IMR-90 (cell line): ENCODE results near the gene FRMD3.

Experiments used
- CTCF ChIP-seq: conservative IDR thresholded peaks from 2 replicates; pipeline ENCODE4 v1.5.1; 2012; ENCODE audit warnings: mild to moderate bottlenecking, low read depth, low read length, improper control_type of control experiment
- MAZ ChIP-seq: IDR thresholded peaks from 2 replicates; pipeline ENCODE4 v1.6.1; 2012; ENCODE audit warnings: low read depth, mild to moderate bottlenecking, low read length, improper control_type of control experiment, moderate library complexity, borderline replicate concordance
- MXI1 ChIP-seq: IDR thresholded peaks from 2 replicates; pipeline ENCODE4 v1.6.1; 2012; ENCODE audit warnings: low read depth, mild to moderate bottlenecking, low read length, moderate library complexity, borderline replicate concordance
- TF ChIP-seq, protein P1 (sequence below): fragments of 150-350 bp; IDR thresholded peaks from 2 replicates; pipeline ENCODE4 v1.6.1; 2016; ENCODE audit warnings: low read depth, mild to moderate bottlenecking, low read length, moderate library complexity, borderline replicate concordance

- TF ChIP-seq MXI1 (no peak), MAZ (no peak), CTCF (no peak)
- TF ChIP-seq, protein P1, sequence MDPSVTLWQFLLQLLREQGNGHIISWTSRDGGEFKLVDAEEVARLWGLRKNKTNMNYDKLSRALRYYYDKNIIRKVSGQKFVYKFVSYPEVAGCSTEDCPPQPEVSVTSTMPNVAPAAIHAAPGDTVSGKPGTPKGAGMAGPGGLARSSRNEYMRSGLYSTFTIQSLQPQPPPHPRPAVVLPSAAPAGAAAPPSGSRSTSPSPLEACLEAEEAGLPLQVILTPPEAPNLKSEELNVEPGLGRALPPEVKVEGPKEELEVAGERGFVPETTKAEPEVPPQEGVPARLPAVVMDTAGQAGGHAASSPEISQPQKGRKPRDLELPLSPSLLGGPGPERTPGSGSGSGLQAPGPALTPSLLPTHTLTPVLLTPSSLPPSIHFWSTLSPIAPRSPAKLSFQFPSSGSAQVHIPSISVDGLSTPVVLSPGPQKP, result no peak
These were observed 136.8 kb downstream of the FRMD3 start for GRCh38 chr9:83401328-83401900.
